Ascending aorta (tissue), 2 donors: ENCODE measurements around the gene ZNHIT3. TPM values are rescaled to one million over a fixed set of nuclear protein-coding genes. Genes with fewer than 3 reads are reported as not detected.
"Not testable (repeated sequence)": the region's sequence is repeated elsewhere in the genome, so short reads cannot be mapped to it uniquely, and the experiment has no call there.

Experiments
- DNase-seq, 2 donors: peaks; one replicate each; pipeline ENCODE4 v3.0.0-alpha.2; 2019; ENCODE audit warnings: low spot score in 2 of 2
- H3K27ac ChIP-seq, 2 donors: fragments of 200-600 bp; sonication (generic); one replicate each; pipeline ENCODE4 v1.5.1; 2016 to 2017; ENCODE audit warnings: mild to moderate bottlenecking in 1 of 2
- H3K27me3 ChIP-seq: fragments of 200-600 bp; sonication (generic); one replicate; pipeline ENCODE4 v1.5.1; 2017
- H3K36me3 ChIP-seq, 2 donors: fragments of 200-600 bp; sonication (generic); one replicate each; pipeline ENCODE4 v1.5.1; 2016
- H3K4me1 ChIP-seq, 2 donors: fragments of 200-600 bp; sonication (generic); one replicate each; pipeline ENCODE4 v1.5.1; 2016 to 2017; ENCODE audit warnings: mild to moderate bottlenecking in 1 of 2
- H3K4me3 ChIP-seq, 2 donors: fragments of 200-600 bp; sonication (generic); one replicate each; pipeline ENCODE4 v1.5.1; 2016 to 2017; ENCODE audit warnings: mild to moderate bottlenecking in 1 of 2
- H3K9me3 ChIP-seq, 2 donors: fragments of 200-600 bp; sonication (generic); one replicate each; pipeline ENCODE4 v1.5.1; 2016
- intact Hi-C: fragments of 100-400 bp; cut with DNase I; formaldehyde crosslinking; loops from one replicate; pipeline ENCODE4 v1.15.1; 2023
- total RNA-seq: library from RNA; depleted of rRNA; stranded (reverse); fragments of >200 nt; gene quantifications from one replicate; pipeline ENCODE4 v1.1.0, GENCODE V29; 2016
- TF ChIP-seq, protein P1 (sequence below), 3 experiments: fragments of 200-600 bp in 2 of 3; fragments of 450-650 bp in 1 of 3; sonication (generic) in 2 of 3; IDR thresholded peaks; one replicate each; pipeline ENCODE4 v1.5.1; 2016 to 2019; ENCODE audit warnings: antibody characterized with exemption in 3 of 3, mild to moderate bottlenecking in 1 of 3, moderate library complexity in 1 of 3

Gene ZNHIT3
- total RNA-seq, 1 donor from 2014 or later: 49.4 TPM

DNA sequence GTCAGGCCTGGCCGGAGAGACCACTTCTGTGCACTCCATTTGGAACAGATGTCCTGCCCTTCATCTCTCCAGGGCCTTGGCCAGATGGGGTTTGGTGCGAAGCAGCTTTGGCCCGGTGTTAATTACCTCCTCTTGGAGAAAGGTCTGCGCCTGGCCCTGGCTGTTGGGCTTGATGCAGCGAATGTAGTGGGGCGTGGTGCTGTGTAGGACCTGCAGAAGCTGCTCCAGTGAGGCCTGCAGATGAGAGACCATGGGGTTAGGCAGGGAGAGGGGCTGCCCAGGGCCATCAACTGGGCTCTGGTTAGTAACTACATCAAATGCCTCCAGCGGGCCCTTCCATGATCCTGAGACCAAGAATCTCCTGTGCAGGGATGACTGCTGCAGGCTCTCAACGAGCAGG is 18.7 kb downstream of the ZNHIT3 start:
- Histone ChIP-seq H3K4me3 (no peak overlapping the region), H3K4me1 (no peaks in the 10 kb centered on the region), H3K36me3 (peaks cover 17 to 69% of the 10 kb centered on the region in 2 donors), H3K27me3 (no peaks in the 10 kb centered on the region), H3K9me3 (no peaks in the 10 kb centered on the region), H3K27ac (no peak overlapping the region)
- intact Hi-C loops: no loop called here
- DNase-seq: no peak
- TF ChIP-seq, protein P1, sequence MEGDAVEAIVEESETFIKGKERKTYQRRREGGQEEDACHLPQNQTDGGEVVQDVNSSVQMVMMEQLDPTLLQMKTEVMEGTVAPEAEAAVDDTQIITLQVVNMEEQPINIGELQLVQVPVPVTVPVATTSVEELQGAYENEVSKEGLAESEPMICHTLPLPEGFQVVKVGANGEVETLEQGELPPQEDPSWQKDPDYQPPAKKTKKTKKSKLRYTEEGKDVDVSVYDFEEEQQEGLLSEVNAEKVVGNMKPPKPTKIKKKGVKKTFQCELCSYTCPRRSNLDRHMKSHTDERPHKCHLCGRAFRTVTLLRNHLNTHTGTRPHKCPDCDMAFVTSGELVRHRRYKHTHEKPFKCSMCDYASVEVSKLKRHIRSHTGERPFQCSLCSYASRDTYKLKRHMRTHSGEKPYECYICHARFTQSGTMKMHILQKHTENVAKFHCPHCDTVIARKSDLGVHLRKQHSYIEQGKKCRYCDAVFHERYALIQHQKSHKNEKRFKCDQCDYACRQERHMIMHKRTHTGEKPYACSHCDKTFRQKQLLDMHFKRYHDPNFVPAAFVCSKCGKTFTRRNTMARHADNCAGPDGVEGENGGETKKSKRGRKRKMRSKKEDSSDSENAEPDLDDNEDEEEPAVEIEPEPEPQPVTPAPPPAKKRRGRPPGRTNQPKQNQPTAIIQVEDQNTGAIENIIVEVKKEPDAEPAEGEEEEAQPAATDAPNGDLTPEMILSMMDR (IDR thresholded peaks at IDR 0.05): no peak

DNA sequence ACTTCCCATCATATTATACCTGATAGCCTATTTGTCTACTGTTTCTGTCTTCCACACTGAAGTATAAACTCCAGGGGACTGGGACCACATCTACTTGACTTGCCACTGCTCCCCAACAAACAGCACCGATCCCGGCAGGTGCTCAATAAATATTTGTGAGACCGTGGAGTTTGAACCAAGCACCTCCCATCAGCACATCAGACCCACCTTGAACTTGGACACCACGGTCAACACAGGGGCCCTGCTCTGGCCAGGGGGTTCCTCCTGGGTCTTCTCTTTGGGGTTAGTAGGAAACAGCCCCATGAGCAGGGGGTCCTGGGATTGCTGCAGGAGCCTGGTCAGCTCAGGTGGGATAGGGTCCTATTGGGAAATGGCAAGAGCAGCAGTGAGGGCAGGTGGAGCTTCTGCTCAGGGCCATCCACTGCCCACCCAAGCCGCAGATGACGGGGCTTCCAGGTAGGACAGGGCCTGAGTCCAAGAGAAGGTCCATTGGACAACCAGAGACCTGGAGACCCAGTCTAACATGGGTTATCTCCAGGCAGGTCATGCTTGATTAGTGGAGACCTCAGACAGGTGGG is 19.9 kb downstream of the ZNHIT3 start:
- H3K9me3 ChIP-seq: no peaks in the 10 kb centered on the region
- H3K4me1 ChIP-seq: no peaks in the 10 kb centered on the region
- intact Hi-C loops: no loop called here
- no peak overlapping the region for H3K27ac ChIP-seq
- no peak for DNase-seq
- H3K36me3 ChIP-seq: peaks cover 26 to 65% of the 10 kb centered on the region in 2 donors
- no peaks in the 10 kb centered on the region for H3K27me3 ChIP-seq
- TF ChIP-seq, protein P1 (IDR thresholded peaks at IDR 0.05): no peak
- H3K4me3 ChIP-seq: no peak overlapping the region

DNA sequence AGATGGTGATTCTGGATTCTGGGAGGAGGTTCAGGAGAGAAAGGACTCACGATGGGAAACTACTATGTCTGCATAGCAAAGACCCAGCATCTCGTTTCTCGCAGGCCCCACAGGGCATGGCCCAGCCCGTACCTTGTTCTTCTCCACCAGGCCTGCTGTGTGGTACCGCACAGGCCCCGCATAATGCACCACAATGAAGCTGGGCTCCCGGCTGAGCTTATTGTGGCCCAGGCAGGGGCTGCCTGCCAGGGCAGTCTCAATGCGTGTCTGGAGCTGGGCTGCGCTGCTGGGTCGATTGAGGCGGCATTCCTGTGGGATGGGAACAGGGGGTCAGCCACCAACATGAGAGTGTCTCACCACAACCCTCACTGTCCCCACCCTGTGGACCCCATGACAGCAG is 20.4 kb downstream of the ZNHIT3 start:
- no peak overlapping the region for H3K27ac ChIP-seq
- no peak for DNase-seq
- H3K36me3 ChIP-seq: peaks cover 26 to 65% of the 10 kb centered on the region in 2 donors
- H3K4me1 ChIP-seq: no peaks in the 10 kb centered on the region
- no peaks in the 10 kb centered on the region for H3K9me3 ChIP-seq
- TF ChIP-seq, protein P1 (IDR thresholded peaks at IDR 0.05): no peak
- H3K27me3 ChIP-seq: no peaks in the 10 kb centered on the region
- intact Hi-C loops: no loop called here
- no peak overlapping the region for H3K4me3 ChIP-seq

DNA sequence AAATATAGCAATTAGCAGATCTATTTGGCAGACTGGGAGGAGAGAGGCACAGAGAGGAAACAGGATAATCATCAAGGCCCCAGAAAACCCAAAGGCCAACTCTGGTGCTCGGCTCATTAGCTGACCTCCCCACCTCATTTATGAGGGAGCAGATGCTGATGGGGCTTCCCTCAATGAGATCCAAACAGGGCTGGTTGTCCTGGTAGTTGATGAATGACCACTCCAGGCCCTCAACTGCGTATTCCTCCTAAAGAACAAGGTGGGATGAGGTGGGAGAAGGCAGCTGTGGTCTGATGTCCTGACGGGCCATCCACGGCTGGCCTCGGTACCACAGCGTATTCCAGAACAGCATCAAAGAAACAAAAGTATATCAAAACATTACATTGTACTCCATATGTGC is 20.8 kb downstream of the ZNHIT3 start:
- intact Hi-C loops: no loop called here
- H3K36me3 ChIP-seq: peaks cover 26 to 65% of the 10 kb centered on the region in 2 donors
- no peak for DNase-seq

DNA sequence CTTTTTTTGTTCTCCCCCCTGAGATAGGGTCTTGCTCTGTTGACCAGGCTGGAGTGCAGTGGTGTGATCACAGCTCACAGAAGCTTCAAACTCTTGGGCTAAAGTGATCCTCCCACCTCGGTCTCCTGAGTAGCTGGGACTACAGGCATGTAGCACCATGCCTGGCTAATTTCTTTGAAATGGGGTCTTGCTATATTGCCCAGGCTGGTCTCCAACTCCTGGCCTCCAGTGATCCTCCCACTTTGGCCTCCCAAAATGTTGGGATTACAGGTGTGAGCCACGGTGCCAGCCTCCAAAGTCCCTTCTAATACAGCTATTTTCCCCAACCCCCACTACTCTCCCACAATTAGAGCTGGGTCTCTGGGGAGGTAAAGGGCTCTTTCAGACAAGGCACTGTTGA is 22.0 kb downstream of the ZNHIT3 start:
- H3K4me3 ChIP-seq, DNase-seq, H3K27me3 ChIP-seq, H3K4me1 ChIP-seq, intact Hi-C loops, H3K27ac ChIP-seq, H3K9me3 ChIP-seq: not testable (repeated sequence)
- peaks cover 26 to 60% of the 10 kb centered on the region in 2 donors for H3K36me3 ChIP-seq

More for the DNA sequence above, 20.8 kb downstream of the ZNHIT3 start:
- H3K27ac ChIP-seq: no peak overlapping the region
- H3K27me3 ChIP-seq: no peaks in the 10 kb centered on the region
- no peaks in the 10 kb centered on the region for H3K4me1 ChIP-seq
- TF ChIP-seq, protein P1 (IDR thresholded peaks at IDR 0.05): no peak
- no peak overlapping the region for H3K4me3 ChIP-seq
- no peaks in the 10 kb centered on the region for H3K9me3 ChIP-seq

DNA sequence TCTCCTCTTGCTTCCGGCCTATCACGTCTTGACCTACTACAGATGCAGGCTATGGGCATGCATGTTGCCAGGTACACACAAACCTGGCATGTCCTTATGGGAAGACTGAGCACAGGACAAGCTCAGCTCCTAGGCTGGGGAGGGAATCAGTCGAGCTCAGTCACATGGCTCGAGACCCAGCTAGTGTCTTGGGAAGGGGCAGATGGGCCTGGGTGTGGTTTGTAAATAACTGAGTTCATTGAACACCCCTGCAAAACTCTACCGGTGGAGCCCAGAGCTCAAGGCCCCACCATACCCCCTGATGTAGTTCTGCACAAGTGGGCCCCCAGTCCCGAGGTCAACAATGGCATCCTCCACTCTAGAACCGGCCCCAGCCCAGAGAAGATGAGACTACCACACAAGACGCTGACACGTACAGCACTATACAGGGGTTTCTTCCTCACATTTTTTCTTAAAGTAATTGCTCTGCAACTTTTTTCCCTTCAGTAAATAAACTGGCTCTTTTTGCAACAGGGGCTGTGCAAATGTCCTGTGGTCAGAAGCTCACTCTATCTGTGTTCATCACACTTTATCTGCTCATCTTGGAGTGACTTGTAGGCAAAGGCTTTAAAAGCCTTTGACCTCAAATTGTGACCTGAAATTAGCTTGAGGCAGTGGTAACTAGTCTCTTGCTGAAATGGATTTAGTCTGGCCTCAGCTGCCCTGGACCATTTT is 22.9 kb downstream of the ZNHIT3 start:
- intact Hi-C loops: no loop called here
- Histone ChIP-seq H3K9me3 (no peaks in the 10 kb centered on the region), H3K4me3 (no peak overlapping the region), H3K4me1 (no peaks in the 10 kb centered on the region), H3K27me3 (no peaks in the 10 kb centered on the region), H3K27ac (no peak overlapping the region), H3K36me3 (peaks cover 19 to 57% of the 10 kb centered on the region in 2 donors)
- TF ChIP-seq, protein P1 (IDR thresholded peaks at IDR 0.05): no peak
- DNase-seq: no peak
